GM19455 (cell line): ENCODE data around the gene KLHL4.
"Not testable (repeated sequence)": the region's sequence is repeated elsewhere in the genome, so short reads cannot be mapped to it uniquely, and the experiment has no call there.

ENCODE experiments used
- ATAC-seq: cut with Tn5 transposase; IDR thresholded peaks from one replicate; pipeline ENCODE4 v1.9.1; 2021; ENCODE audit not compliant: unreplicated experiment

KLHL4 gene

GRCh38 chrX:87517571-87518141 lies at the start of gene KLHL4:
TSS of gene KLHL4 (plus strand) at chrX:87517802. CDS start at chrX:87517894, 92 bp downstream.
- ATAC-seq: no peak

GRCh38 chrX:87468941-87469340 lies 48.7 kb upstream of the KLHL4 start:
- no peak for ATAC-seq

GRCh38 chrX:87475793-87476192 lies 41.8 kb upstream of the KLHL4 start:
- ATAC-seq: no peak

- ATAC-seq: not testable (repeated sequence)
Measured at GRCh38 chrX:87478703-87479102, 38.9 kb upstream of the KLHL4 start.

GRCh38 chrX:87489071-87489470 lies 28.5 kb upstream of the KLHL4 start:
- ATAC-seq: no peak

- no peak for ATAC-seq
Measured at GRCh38 chrX:87515836-87516235, 1.8 kb upstream of the KLHL4 start.

GRCh38 chrX:87516717-87517121 lies 883 bp upstream of the KLHL4 start:
- ATAC-seq: no peak

GRCh38 chrX:87518504-87518903 lies 902 bp downstream of the KLHL4 start:
- ATAC-seq: no peak

- no peak for ATAC-seq
Measured at GRCh38 chrX:87525771-87526229, 8.2 kb downstream of the KLHL4 start.

GRCh38 chrX:87526281-87526680 lies 8.7 kb downstream of the KLHL4 start:
- ATAC-seq: no peak

GRCh38 chrX:87528487-87528886 lies 10.9 kb downstream of the KLHL4 start:
- ATAC-seq: no peak

GRCh38 chrX:87571964-87572363 lies 54.4 kb downstream of the KLHL4 start:
- ATAC-seq: no peak

- no peak for ATAC-seq
Measured at GRCh38 chrX:87572901-87573300, 55.3 kb downstream of the KLHL4 start.

GRCh38 chrX:87578978-87579377 lies 61.4 kb downstream of the KLHL4 start:
- ATAC-seq: no peak

- no peak for ATAC-seq
Measured at GRCh38 chrX:87580862-87581261, 63.3 kb downstream of the KLHL4 start.

- no peak for ATAC-seq
Measured at GRCh38 chrX:87582453-87582852, 64.9 kb downstream of the KLHL4 start.

GRCh38 chrX:87583679-87584078 lies 66.1 kb downstream of the KLHL4 start:
- no peak for ATAC-seq

- no peak for ATAC-seq
Measured at GRCh38 chrX:87616371-87616770, 98.8 kb downstream of the KLHL4 start.

GRCh38 chrX:87621697-87622096 lies 104.1 kb downstream of the KLHL4 start:
- ATAC-seq: no peak

GRCh38 chrX:87626996-87627395 lies 109.4 kb downstream of the KLHL4 start:
- ATAC-seq: no peak

- ATAC-seq: no peak
Measured at GRCh38 chrX:87634361-87634760, 116.8 kb downstream of the KLHL4 start.

GRCh38 chrX:87636533-87636932 lies 118.9 kb downstream of the KLHL4 start:
- ATAC-seq: no peak

- ATAC-seq: not testable (repeated sequence)
Measured at GRCh38 chrX:87641439-87641838, 123.8 kb downstream of the KLHL4 start.
